ENCODE measurements around the gene SDK1. TPM values are rescaled to one million over a fixed set of nuclear protein-coding genes. Genes with fewer than 3 reads are reported as not detected.

Gene SDK1
- total and polyA plus RNA-seq, 4 donors: 0.12 to 0.47 (median 0.36) TPM

GRCh38 chr7:4248295-4248694 lies 947.2 kb downstream of the SDK1 start:
- no peak for DNase-seq (ENCODE audit: low spot score)
- Histone ChIP-seq H3K4me3 (ENCODE audit: low read depth in 1 of 3, low read length in 3 of 3) (no peak overlapping the region), H3K4me1 (ENCODE audit: control insufficient read depth in 4 of 4, insufficient read depth in 4 of 4, low read length in 3 of 4) (no peaks in the 10 kb centered on the region), H3K27ac (ENCODE audit: low read depth in 1 of 2, low read length in 2 of 2) (no peak overlapping the region), H3K27me3 (ENCODE audit: control insufficient read depth in 4 of 4, insufficient read depth in 4 of 4, low read length in 3 of 4) (no peaks in the 10 kb centered on the region), H3K9ac (ENCODE audit: low read depth in 1 of 2, low read length in 2 of 2) (no peak overlapping the region), H3K9me3 (ENCODE audit: control insufficient read depth in 4 of 4, low read length in 3 of 4) (peaks cover 2 to 6% (median 3%) of the 10 kb centered on the region in 4 donors), H3K36me3 (ENCODE audit: control insufficient read depth in 4 of 4, insufficient read depth in 3 of 4, low read depth in 1 of 4, low read length in 3 of 4) (no peaks in the 10 kb centered on the region)
- no peak for TF ChIP-seq EGR1 (IDR thresholded peaks at IDR 0.05; ENCODE audit: low read depth in 2 of 2)
- 83% methylated on average over 4 of the region's 4 CpGs for WGBS

GRCh38 chr7:4249241-4249640 lies 948.2 kb downstream of the SDK1 start:
- Histone ChIP-seq H3K36me3 (ENCODE audit: control insufficient read depth in 4 of 4, insufficient read depth in 3 of 4, low read depth in 1 of 4, low read length in 3 of 4) (no peaks in the 10 kb centered on the region), H3K9me3 (ENCODE audit: control insufficient read depth in 4 of 4, low read length in 3 of 4) (peaks cover 2 to 5% (median 3%) of the 10 kb centered on the region in 4 donors), H3K9ac (ENCODE audit: low read depth in 1 of 2, low read length in 2 of 2) (no peak overlapping the region), H3K27ac (ENCODE audit: low read depth in 1 of 2, low read length in 2 of 2) (no peak overlapping the region), H3K27me3 (ENCODE audit: control insufficient read depth in 4 of 4, insufficient read depth in 4 of 4, low read length in 3 of 4) (no peaks in the 10 kb centered on the region), H3K4me1 (ENCODE audit: control insufficient read depth in 4 of 4, insufficient read depth in 4 of 4, low read length in 3 of 4) (no peaks in the 10 kb centered on the region), H3K4me3 (ENCODE audit: low read depth in 1 of 3, low read length in 3 of 3) (no peak overlapping the region)
- TF ChIP-seq MAX (IDR thresholded peaks at IDR 0.05) (no peak), TAF1 (conservative IDR thresholded peaks at IDR 0.05) (no peak), GABPA (IDR thresholded peaks at IDR 0.05 in 1 of 2, conservative IDR thresholded peaks at IDR 0.05 in 1 of 2) (no peak), FOXA1 (IDR thresholded peaks at IDR 0.05) (no peak), ZBTB33 (IDR thresholded peaks at IDR 0.05) (no peak), EGR1 (IDR thresholded peaks at IDR 0.05; ENCODE audit: low read depth in 2 of 2) (no peak), RXRA (IDR thresholded peaks at IDR 0.05) (no peak), HNF4A (conservative IDR thresholded peaks at IDR 0.05) (no peak)
- no peak for DNase-seq (ENCODE audit: low spot score)
- 88% methylated on average over 4 of the region's 4 CpGs for WGBS

GRCh38 chr7:4255336-4255735 lies 954.3 kb downstream of the SDK1 start:
- peaks cover 2 to 8% (median 5%) of the 10 kb centered on the region in 4 donors for H3K9me3 ChIP-seq (ENCODE audit: control insufficient read depth in 4 of 4, low read length in 3 of 4)
- H3K27me3 ChIP-seq (ENCODE audit: control insufficient read depth in 4 of 4, insufficient read depth in 4 of 4, low read length in 3 of 4): no peaks in the 10 kb centered on the region
- no peak for DNase-seq (ENCODE audit: low spot score)
- no peaks in the 10 kb centered on the region for H3K36me3 ChIP-seq (ENCODE audit: control insufficient read depth in 4 of 4, insufficient read depth in 3 of 4, low read depth in 1 of 4, low read length in 3 of 4)
- TF ChIP-seq REST (IDR thresholded peaks at IDR 0.05): no peak
- no peak for TF ChIP-seq HNF4A (conservative IDR thresholded peaks at IDR 0.05)
- TF ChIP-seq HNF4G (IDR thresholded peaks at IDR 0.05): no peak
- no peak for TF ChIP-seq RAD21 (IDR thresholded peaks at IDR 0.05)
- no peak for TF ChIP-seq ZBTB33 (IDR thresholded peaks at IDR 0.05)
- no peak for TF ChIP-seq CTCF (IDR thresholded peaks at IDR 0.05; ENCODE audit: low read depth, low read length, missing input control)
- no peak overlapping the region for H3K4me3 ChIP-seq (ENCODE audit: low read depth in 1 of 3, low read length in 3 of 3)
- H3K9ac ChIP-seq (ENCODE audit: low read depth in 1 of 2, low read length in 2 of 2): no peak overlapping the region
- no peak overlapping the region for H3K27ac ChIP-seq (ENCODE audit: low read depth in 1 of 2, low read length in 2 of 2)
- H3K4me1 ChIP-seq (ENCODE audit: control insufficient read depth in 4 of 4, insufficient read depth in 4 of 4, low read length in 3 of 4): no peaks in the 10 kb centered on the region
- WGBS: 93% methylated on average over 6 of the region's 6 CpGs

Data from liver (tissue), 9 donors.